Superior temporal gyrus (tissue), 1 donor: Measurements from ENCODE around the gene PUDP.

ENCODE experiments used
- DNase-seq: peaks from one replicate; pipeline ENCODE4 v3.0.0-alpha.2; 2016; ENCODE audit errors: extremely low spot score

The PUDP gene

DNA sequence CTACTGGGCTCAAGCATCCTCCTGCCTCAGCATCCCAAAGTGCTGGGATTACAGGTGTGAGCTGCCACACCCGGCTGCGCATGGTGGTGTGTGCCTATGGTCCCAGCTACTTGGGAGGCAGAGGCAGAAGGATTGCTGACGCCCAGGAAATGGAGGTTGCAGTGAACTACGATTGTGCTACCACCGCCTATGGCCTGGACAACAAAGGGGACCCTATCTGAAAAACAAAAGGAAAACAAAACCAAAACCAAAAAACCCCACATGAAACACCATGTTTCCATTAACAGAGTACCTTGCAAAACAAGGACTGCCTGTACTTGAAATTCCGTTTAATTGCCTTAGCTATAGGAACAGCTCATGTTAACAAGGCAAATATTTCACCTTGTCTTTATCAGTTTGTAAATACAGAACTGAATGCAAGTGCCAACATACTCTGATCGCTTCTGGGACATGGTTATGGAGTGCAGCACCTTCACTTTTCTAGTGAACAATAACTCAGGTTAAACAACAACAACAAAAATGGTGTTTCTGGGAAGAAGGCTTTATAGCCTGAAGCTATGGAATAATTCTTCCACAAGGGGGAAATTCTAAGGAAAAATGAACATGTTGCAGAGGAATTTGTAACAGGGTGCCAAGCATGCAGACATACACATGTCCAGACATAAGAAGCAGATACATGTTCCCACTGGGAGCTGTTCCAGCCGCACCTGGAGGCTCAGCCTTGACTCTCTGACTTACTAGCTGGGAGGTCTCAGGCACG lies 73.6 kb downstream of the PUDP start:
- DNase-seq: no peak

GRCh38 chrX:7073336-7073735 lies 74.6 kb downstream of the PUDP start:
- no peak for DNase-seq

- no peak for DNase-seq
These were observed 75.1 kb downstream of the PUDP start for GRCh38 chrX:7072856-7073255.

GRCh38 chrX:7071390-7071789 lies 76.6 kb downstream of the PUDP start:
- no peak for DNase-seq

GRCh38 chrX:7069556-7069955 lies 78.4 kb downstream of the PUDP start:
- no peak for DNase-seq

GRCh38 chrX:7068939-7069367 lies 79.0 kb downstream of the PUDP start:
- DNase-seq: no peak

DNA sequence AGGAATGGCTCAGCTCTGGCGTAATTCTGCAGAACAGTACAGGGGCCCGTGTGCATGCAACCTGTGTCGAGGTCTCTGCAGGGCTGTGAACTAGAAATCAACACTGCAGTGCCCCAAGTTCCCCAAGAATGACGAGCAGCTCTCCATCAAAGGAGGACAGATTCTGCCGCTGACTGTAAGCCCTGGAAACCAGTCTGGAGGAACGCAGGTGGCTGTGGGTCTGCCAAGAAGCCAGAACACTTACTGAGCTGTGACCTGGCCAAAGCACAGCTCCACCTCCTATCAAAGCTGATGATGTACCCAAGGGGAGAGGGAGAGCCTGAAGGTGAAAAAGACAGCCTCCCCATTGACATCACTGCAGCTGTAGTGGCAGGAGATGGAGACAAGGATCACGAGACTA lies 80.7 kb downstream of the PUDP start:
- no peak for DNase-seq

GRCh38 chrX:7065473-7065872 lies 82.5 kb downstream of the PUDP start:
- DNase-seq: no peak

GRCh38 chrX:7062903-7063302 lies 85.0 kb downstream of the PUDP start:
- no peak for DNase-seq

GRCh38 chrX:7062276-7062675 lies 85.7 kb downstream of the PUDP start:
- no peak for DNase-seq

GRCh38 chrX:7061429-7061828 lies 86.5 kb downstream of the PUDP start:
- DNase-seq: no peak

- DNase-seq: no peak
These were observed 87.5 kb downstream of the PUDP start for GRCh38 chrX:7060444-7060843.

DNA sequence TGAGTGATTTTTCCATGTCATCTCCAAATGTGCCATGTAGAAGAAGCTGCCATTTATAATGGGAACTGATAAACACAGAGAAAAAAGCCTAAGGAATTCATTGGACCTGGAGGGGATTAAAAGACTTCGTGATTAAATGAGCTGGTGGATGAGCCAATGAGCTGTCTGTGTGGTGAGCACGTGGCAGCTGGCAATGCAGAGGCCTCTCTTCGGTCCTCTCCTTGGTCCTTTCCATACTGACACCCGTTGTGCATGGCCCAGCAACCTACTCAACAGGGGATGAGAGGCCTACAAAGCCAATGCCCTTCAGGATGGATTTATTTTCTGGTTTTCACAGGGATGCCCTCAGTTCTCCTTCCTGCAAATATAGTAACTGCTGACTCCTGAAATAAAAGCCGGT lies 88.1 kb downstream of the PUDP start:
- no peak for DNase-seq

DNA sequence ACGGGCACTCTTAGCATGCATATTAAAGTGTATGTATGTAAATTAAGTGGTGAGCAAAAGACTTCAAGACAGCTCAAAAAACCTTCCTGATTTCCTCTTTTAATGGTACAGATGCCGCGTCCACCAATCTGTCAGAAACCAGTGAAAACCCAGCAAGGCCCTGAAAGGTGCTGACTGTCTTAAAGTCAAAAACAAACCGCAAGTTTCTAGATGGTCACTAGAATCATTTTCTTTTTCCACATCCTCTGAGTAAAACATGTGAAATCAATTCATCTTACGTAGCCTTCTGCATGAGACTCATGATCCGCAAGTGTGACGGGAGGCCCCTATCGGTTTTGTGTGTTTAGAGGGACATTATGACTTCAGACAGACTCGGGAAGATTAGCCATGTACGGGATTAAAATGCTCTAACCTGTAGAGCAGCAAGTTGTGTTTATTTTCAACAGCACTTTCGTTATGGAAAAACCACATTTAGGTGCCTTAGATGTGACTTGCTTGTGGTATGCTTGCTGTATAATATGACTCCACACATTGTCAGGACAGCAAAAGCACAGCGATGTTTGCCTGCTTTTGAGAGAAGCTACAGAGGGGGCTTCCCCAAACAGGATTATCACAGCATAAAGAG lies 88.6 kb downstream of the PUDP start:
- no peak for DNase-seq

GRCh38 chrX:7055386-7056137 lies 92.4 kb downstream of the PUDP start:
- DNase-seq: no peak

DNA sequence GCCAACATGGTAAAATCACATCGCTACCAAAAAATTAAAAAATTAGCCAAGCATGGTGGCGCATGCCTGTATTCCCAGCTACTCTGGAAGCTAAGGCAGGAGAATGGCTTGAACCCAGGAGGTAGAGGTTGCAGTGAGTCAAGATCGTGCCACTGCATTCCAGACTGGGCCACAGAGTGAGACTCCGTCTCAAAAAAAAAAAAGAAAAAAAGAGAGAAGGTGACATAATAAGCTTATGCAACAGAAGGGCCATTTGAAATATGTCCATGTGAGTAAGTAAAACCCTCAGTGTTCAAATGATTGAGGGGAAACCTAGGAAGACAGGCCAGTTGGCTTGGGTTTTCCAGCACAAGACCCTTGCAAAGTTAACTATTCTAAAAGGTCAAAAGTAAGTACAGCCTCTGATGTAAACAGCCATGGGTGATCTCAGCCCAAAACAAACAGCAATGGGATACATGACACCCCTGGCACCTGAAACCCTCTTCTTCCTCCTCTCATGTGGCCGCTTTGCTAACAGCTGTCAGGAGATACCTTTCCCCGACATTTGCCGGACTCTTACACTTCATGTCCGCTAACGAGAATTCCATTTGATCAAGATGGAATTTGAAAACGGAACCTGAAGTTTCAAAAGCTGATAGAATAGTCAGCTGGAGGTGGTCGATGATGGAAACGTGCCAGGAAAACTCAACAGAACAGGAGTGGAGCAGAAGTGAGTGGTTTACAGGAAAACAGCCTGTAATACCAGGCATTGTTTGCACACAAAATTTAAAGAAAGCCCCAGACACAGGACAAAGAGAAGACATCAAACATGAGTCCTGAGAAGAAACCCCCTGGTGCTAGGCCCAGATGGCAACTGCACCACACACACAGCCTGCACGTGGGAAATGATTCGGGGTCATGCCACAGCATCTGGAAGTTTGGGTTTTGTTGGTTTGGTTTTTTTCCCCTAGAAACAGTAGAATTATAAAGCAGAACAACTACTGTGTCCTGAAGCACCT lies 93.4 kb downstream of the PUDP start:
- DNase-seq: no peak

DNA sequence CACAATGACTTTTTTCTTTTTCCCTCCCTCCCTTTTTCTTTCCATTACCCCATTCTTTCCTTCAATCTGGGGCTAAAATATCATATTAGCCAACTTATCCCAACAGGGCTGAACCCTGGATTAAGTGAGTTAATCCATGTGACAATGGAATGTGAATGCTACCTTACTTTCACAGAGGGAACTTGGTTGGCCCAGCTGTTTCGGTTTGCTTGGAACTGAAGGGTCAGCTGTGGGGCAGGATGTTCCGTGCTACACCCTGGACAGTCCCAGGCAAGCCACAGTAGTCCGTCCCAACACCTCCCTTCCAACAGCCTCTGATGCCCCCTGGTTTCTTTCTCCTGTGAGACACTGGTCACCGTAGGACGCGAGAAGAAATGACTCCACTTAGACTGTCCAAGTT lies 95.4 kb downstream of the PUDP start:
- no peak for DNase-seq

DNA sequence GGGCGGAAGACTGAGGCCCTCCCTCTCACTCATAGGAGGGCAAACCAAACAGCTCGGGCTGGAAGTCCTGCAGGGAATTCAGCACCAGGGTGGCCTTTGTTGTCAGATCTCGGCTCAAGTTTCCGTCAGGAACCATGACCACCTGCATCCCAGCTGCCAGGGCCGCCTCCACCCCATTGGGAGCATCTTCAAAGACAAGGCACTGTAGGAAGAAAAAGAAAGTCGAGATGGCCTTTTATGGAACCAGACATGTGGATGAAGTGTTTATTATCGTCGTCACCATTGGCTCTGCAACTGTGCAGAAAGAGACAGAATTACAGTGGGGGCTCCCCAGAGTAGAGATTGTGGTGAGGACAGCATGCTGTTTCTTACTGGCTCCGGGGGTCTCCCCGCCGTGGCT lies 97.7 kb downstream of the PUDP start:
- DNase-seq: no peak

DNA sequence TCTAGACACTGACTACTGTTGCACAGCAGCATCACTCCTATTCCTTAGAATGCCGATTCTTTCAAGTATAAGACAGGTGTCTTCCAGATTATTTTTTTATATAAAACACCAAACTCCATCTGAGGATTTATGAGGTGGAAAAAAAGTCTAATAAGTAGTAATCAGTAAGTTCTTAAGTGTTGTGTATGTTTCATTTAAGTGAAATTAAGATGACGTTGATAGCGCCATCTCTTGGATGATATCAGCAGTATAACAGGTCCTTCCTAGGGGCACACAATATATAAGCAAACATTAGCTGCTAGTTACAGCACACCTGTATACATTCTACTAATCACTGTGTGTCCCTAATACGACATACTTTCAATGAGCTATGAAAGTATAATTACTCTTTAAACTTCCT lies 100.0 kb downstream of the PUDP start:
- DNase-seq: no peak

GRCh38 chrX:7045238-7045955 lies 102.6 kb downstream of the PUDP start:
- DNase-seq: no peak
